ENCODE measurements around the gene AMPD1.

Gene AMPD1

DNA sequence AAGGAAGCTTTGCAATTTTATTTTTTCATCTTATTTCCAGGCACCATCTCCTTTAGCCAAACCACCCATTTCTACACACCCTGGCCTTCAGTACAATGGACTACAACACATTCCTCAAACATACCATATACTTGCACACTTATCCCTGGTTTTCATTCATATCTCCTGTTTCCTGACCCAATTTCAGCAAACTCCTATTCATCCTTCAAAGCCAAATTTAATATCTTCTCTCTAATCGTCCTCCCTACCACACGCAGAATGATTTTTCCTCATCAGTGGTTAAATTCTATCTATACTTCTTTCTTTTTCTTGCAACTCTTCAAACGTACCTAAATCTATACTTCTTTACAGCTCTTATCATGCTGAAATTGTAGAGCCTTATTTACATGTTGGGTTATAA is 28.4 kb downstream of the AMPD1 start:
- DNase-seq (ENCODE audit: low spot score), result no peak
- no peak for ATAC-seq (ENCODE audit: low read depth)
- Histone ChIP-seq H3K27me3 (ENCODE audit: insufficient read depth, poor library complexity, severe bottlenecking) (no peaks in the 10 kb centered on the region), H3K36me3 (ENCODE audit: low read depth) (no peaks in the 10 kb centered on the region), H3K4me3 (ENCODE audit: severe bottlenecking) (no peak overlapping the region), H3K9me3 (ENCODE audit: severe bottlenecking) (no peaks in the 10 kb centered on the region), H3K4me1 (ENCODE audit: insufficient read depth, poor library complexity, severe bottlenecking) (peaks cover 9% of the 10 kb centered on the region), H3K27ac (ENCODE audit: poor library complexity, severe bottlenecking) (no peak overlapping the region)
- TF ChIP-seq, protein P1, sequence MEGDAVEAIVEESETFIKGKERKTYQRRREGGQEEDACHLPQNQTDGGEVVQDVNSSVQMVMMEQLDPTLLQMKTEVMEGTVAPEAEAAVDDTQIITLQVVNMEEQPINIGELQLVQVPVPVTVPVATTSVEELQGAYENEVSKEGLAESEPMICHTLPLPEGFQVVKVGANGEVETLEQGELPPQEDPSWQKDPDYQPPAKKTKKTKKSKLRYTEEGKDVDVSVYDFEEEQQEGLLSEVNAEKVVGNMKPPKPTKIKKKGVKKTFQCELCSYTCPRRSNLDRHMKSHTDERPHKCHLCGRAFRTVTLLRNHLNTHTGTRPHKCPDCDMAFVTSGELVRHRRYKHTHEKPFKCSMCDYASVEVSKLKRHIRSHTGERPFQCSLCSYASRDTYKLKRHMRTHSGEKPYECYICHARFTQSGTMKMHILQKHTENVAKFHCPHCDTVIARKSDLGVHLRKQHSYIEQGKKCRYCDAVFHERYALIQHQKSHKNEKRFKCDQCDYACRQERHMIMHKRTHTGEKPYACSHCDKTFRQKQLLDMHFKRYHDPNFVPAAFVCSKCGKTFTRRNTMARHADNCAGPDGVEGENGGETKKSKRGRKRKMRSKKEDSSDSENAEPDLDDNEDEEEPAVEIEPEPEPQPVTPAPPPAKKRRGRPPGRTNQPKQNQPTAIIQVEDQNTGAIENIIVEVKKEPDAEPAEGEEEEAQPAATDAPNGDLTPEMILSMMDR (IDR thresholded peaks at IDR 0.05; ENCODE audit: poor library complexity, severe bottlenecking), result no peak

DNA sequence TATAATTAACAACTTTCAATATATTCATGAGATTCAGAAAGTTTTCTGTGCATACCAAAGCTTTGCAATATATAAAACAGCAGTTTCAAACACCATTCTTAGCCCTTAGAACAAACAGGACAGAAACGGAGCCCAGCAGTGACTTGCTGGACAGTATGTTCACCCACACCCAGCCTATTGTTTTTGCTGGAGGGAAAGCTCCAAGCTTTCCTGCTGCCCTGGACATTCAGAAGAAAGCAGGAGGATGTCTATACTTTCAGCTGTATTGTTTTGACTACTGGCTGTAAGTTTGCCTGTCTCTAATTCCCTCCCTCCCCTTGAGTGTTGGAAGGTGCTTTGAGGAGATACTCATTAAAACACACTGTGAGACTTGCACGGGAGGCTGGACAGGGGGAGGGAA is 35.1 kb downstream of the AMPD1 start:
- no peak for ATAC-seq (ENCODE audit: low read depth)
- Histone ChIP-seq H3K27ac (ENCODE audit: poor library complexity, severe bottlenecking) (no peak overlapping the region), H3K4me3 (ENCODE audit: severe bottlenecking) (no peak overlapping the region), H3K36me3 (ENCODE audit: low read depth) (no peaks in the 10 kb centered on the region), H3K4me1 (ENCODE audit: insufficient read depth, poor library complexity, severe bottlenecking) (no peaks in the 10 kb centered on the region), H3K9me3 (ENCODE audit: severe bottlenecking) (no peaks in the 10 kb centered on the region), H3K27me3 (ENCODE audit: insufficient read depth, poor library complexity, severe bottlenecking) (no peaks in the 10 kb centered on the region)
- TF ChIP-seq, protein P1 (IDR thresholded peaks at IDR 0.05; ENCODE audit: poor library complexity, severe bottlenecking), result no peak
- DNase-seq (ENCODE audit: low spot score), result no peak

DNA sequence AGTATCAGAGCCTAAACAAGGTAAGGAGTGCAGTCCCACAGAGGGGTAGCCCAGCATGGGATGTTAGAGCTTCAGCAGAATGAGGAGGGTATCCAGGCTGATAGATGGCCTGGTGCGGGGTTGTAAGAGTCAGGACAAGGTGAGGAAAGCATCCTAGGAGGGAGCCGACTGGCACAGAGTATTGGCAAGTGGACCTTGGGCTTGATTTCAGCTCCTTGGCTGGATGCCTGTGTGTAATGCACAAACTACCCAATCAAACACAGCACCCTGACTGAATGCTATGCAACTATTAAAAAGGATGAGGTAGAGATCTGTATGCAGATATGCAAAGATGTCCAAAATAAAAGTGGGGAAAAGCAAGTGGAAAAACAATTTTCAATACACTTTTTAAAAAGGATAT is 43.5 kb downstream of the AMPD1 start:
- H3K27ac ChIP-seq (ENCODE audit: poor library complexity, severe bottlenecking), result no peak overlapping the region

DNA sequence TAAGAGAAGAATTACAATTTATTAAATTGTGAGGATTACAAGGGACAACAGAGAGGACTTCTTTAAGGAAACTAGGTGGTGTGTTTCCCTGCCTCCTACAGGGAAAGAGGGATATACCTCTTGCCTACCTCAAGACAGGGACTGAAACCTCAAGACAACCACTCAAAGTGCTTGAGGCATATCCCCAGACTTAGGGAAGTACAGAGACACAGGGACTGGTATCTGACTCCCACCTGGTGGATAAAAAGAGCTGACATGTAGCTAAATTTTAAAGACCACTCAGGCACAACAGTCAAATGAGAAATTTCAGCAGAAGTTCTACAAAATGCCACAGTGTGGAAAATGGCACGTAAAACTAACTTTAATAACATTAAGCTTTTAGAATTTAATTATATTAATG is 46.8 kb downstream of the AMPD1 start:
- H3K9me3 ChIP-seq (ENCODE audit: severe bottlenecking), result no peaks in the 10 kb centered on the region
- H3K27ac ChIP-seq (ENCODE audit: poor library complexity, severe bottlenecking), result no peak overlapping the region
- no peaks in the 10 kb centered on the region for H3K4me1 ChIP-seq (ENCODE audit: insufficient read depth, poor library complexity, severe bottlenecking)
- no peak for DNase-seq (ENCODE audit: low spot score)
- no peak overlapping the region for H3K4me3 ChIP-seq (ENCODE audit: severe bottlenecking)
- no peaks in the 10 kb centered on the region for H3K27me3 ChIP-seq (ENCODE audit: insufficient read depth, poor library complexity, severe bottlenecking)
- no peaks in the 10 kb centered on the region for H3K36me3 ChIP-seq (ENCODE audit: low read depth)
- TF ChIP-seq, protein P1 (IDR thresholded peaks at IDR 0.05; ENCODE audit: poor library complexity, severe bottlenecking), result no peak
- ATAC-seq (ENCODE audit: low read depth), result no peak

More for the DNA sequence above, 43.5 kb downstream of the AMPD1 start:
- no peak overlapping the region for H3K4me3 ChIP-seq (ENCODE audit: severe bottlenecking)
- H3K36me3 ChIP-seq (ENCODE audit: low read depth), result no peaks in the 10 kb centered on the region
- no peaks in the 10 kb centered on the region for H3K27me3 ChIP-seq (ENCODE audit: insufficient read depth, poor library complexity, severe bottlenecking)
- no peak for ATAC-seq (ENCODE audit: low read depth)
- no peaks in the 10 kb centered on the region for H3K9me3 ChIP-seq (ENCODE audit: severe bottlenecking)
- TF ChIP-seq, protein P1 (IDR thresholded peaks at IDR 0.05; ENCODE audit: poor library complexity, severe bottlenecking), result no peak
- no peak for DNase-seq (ENCODE audit: low spot score)
- H3K4me1 ChIP-seq (ENCODE audit: insufficient read depth, poor library complexity, severe bottlenecking), result no peaks in the 10 kb centered on the region

DNA sequence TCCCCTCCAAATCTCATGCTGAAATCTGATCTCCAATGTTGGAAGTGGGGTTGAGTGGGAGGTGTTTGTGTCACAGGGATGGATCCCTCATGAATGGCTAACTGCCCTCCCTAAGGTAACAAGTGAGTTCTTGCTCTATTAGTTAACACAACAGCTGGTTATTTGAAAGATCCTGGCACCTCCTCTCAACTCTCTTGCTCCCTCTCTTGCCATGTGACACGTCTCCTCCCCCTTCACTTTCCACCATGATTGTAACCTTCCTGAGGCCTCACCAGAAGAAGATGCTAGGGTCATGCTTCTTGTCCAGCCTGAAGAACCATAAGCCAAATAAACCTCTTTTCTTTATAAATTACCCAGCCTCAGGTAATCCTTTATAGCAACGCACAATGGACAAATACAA is 54.0 kb downstream of the AMPD1 start:
- no peak overlapping the region for H3K27ac ChIP-seq (ENCODE audit: poor library complexity, severe bottlenecking)

More for the DNA sequence above, 54.0 kb downstream of the AMPD1 start:
- ATAC-seq (ENCODE audit: low read depth) (no peak), DNase-seq (ENCODE audit: low spot score) (no peak)
- H3K9me3 ChIP-seq (ENCODE audit: severe bottlenecking), result no peaks in the 10 kb centered on the region
- no peaks in the 10 kb centered on the region for H3K4me1 ChIP-seq (ENCODE audit: insufficient read depth, poor library complexity, severe bottlenecking)
- TF ChIP-seq, protein P1 (IDR thresholded peaks at IDR 0.05; ENCODE audit: poor library complexity, severe bottlenecking), result no peak
- H3K4me3 ChIP-seq (ENCODE audit: severe bottlenecking), result no peak overlapping the region
- H3K36me3 ChIP-seq (ENCODE audit: low read depth), result no peaks in the 10 kb centered on the region
- H3K27me3 ChIP-seq (ENCODE audit: insufficient read depth, poor library complexity, severe bottlenecking), result no peaks in the 10 kb centered on the region

Measured in RWPE2 (cell line).